GM19468 (cell line): Measurements from ENCODE around the gene METTL27.
A peak's percentile ranks its signal among the peaks of the same experiment; 100 is the strongest.
"Not testable (repeated sequence)": the region's sequence is repeated elsewhere in the genome, so short reads cannot be mapped to it uniquely, and the experiment has no call there.

Source experiments
- ATAC-seq: cut with Tn5 transposase; IDR thresholded peaks from one replicate; pipeline ENCODE4 v1.9.1; 2021; ENCODE audit warnings: mild to moderate bottlenecking, moderate library complexity, moderate number of reproducible peaks; ENCODE audit not compliant: unreplicated experiment; ENCODE audit errors: extremely low read depth

The METTL27 gene

GRCh38 chr7:73842067-73842976, at the start of gene METTL27:
Gene METTL27 (minus strand): TSS chr7:73842516. CDS start chr7:73842140, 376 bp downstream.
- ATAC-seq: peak; percentile 76

GRCh38 chr7:73891178-73891885, 49.0 kb upstream of the METTL27 start:
- no peak for ATAC-seq

- ATAC-seq: no peak
Observed at GRCh38 chr7:73890555-73891147, 48.3 kb upstream of the METTL27 start.

GRCh38 chr7:73888959-73889358, 46.6 kb upstream of the METTL27 start:
- no peak for ATAC-seq

- no peak for ATAC-seq
Observed at GRCh38 chr7:73887762-73888161, 45.4 kb upstream of the METTL27 start.

GRCh38 chr7:73885975-73886798, 43.9 kb upstream of the METTL27 start:
- ATAC-seq: no peak

GRCh38 chr7:73885433-73885974, 43.2 kb upstream of the METTL27 start:
- ATAC-seq: no peak

GRCh38 chr7:73884867-73885422, 42.6 kb upstream of the METTL27 start:
- ATAC-seq: not testable (repeated sequence)

- ATAC-seq: no peak
Observed at GRCh38 chr7:73882047-73882402, 39.7 kb upstream of the METTL27 start.

- no peak for ATAC-seq
Observed at GRCh38 chr7:73881352-73882046, 39.2 kb upstream of the METTL27 start.

GRCh38 chr7:73880755-73881328, 38.5 kb upstream of the METTL27 start:
- ATAC-seq: no peak

GRCh38 chr7:73879977-73880681, 37.8 kb upstream of the METTL27 start:
- no peak for ATAC-seq

GRCh38 chr7:73876973-73877372, 34.7 kb upstream of the METTL27 start:
- no peak for ATAC-seq

GRCh38 chr7:73876361-73876760, 34.0 kb upstream of the METTL27 start:
- no peak for ATAC-seq

- ATAC-seq: no peak
Observed at GRCh38 chr7:73872056-73872908, 30.0 kb upstream of the METTL27 start.

GRCh38 chr7:73871163-73872011, 29.1 kb upstream of the METTL27 start:
- no peak for ATAC-seq
